ENCODE data around the gene ACTN4.

Gene ACTN4

GRCh38 chr19:38736413-38737280 lies 89.2 kb downstream of the ACTN4 start:
- no peaks in the 10 kb centered on the region for H3K36me3 ChIP-seq (ENCODE audit: insufficient read depth, low read length)
- no peaks in the 10 kb centered on the region for H3K9me3 ChIP-seq (ENCODE audit: control insufficient read depth, insufficient read depth, low read length)
- H3K9ac ChIP-seq (ENCODE audit: low read depth, low read length), result peak overlapping the region; percentile 57; the same call in 1 of the 2 replicates
- peaks cover 2% of the 10 kb centered on the region; the same call in 1 of the 2 replicates for H3K4me1 ChIP-seq (ENCODE audit: insufficient read depth, low read length)

DNA sequence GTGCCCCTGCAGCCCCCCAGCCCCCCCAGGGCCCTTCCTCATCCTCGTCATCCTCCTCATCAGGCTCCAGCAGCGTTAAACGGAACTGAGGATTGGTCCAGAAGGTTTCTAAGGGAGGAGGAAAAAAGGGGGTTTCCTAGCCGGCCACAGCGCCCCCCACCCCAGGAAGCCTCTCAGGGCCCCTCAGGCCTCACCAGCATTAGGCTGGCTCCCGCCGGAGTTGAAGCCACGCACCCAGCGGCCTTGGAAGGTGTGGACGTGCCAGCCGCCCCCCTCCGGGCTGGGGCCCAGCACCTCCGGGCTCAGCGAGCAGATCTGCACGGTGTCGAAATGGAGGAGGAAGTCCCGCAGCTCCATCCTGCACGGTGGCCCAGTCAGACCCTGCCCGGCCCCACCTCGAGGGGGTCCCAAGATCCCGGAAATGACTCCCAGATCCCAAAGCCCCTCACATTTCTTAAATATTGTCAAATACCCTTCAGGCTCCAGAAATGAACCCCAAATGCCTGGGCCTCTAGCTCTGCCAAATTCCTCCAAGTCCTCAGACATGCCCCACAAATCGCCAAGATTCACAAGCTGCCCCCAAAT lies 89.9 kb downstream of the ACTN4 start:
- Histone ChIP-seq H3K9ac (ENCODE audit: low read depth, low read length) (peak overlapping the region; percentile 25; the same call in 1 of the 2 replicates), H3K36me3 (ENCODE audit: insufficient read depth, low read length) (no peaks in the 10 kb centered on the region), H3K9me3 (ENCODE audit: control insufficient read depth, insufficient read depth, low read length) (no peaks in the 10 kb centered on the region), H3K4me1 (ENCODE audit: insufficient read depth, low read length) (peaks cover 2% of the 10 kb centered on the region; the same call in 1 of the 2 replicates)

GRCh38 chr19:38737921-38738737 lies 90.7 kb downstream of the ACTN4 start:
- Histone ChIP-seq H3K9ac (ENCODE audit: low read depth, low read length) (no peak overlapping the region), H3K36me3 (ENCODE audit: insufficient read depth, low read length) (no peaks in the 10 kb centered on the region), H3K9me3 (ENCODE audit: control insufficient read depth, insufficient read depth, low read length) (no peaks in the 10 kb centered on the region), H3K4me1 (ENCODE audit: insufficient read depth, low read length) (no peaks in the 10 kb centered on the region; the same call in 1 of the 2 replicates)

DNA sequence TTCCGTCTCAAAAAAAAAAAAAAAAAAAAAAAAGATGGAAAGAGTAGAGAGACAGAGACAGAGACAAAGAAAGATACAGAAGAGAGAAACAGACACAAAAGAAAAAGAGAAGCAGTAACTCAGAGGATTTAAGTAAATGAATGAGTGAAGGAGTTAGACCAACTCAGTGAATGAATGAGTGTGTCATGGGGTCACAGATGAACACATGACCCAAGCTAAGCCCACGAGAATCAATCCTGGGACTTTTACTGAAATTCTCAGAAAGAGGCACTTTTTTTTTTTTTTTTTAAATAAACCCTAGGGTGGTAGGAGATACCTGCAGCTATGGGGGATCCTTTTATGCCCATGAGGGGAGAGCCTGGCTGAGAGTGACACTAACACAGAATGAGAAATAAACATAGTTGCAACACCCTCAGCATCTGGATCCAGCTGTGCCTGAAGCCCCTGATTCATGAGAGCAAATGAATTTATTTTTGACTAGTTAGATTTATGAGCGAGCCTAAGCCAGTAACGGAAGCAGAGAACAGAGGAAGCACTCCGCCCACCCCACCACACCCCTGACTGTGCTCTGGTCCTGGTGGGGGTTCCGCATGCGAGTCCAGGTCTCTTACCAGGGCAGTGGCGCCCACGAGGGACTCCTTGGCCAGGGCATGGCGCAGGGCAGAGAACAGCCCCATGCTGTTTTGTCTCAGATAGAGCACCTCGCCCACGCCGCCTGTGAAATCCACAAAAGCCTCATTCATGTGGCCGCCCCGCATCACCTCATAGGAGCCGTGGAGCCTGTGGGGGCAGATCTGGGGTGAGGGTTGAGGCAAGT lies 92.2 kb downstream of the ACTN4 start:
- no peak overlapping the region for H3K9ac ChIP-seq (ENCODE audit: low read depth, low read length)
- no peaks in the 10 kb centered on the region; the same call in 1 of the 2 replicates for H3K4me1 ChIP-seq (ENCODE audit: insufficient read depth, low read length)
- no peaks in the 10 kb centered on the region for H3K9me3 ChIP-seq (ENCODE audit: control insufficient read depth, insufficient read depth, low read length)
- H3K36me3 ChIP-seq (ENCODE audit: insufficient read depth, low read length), result no peaks in the 10 kb centered on the region

DNA sequence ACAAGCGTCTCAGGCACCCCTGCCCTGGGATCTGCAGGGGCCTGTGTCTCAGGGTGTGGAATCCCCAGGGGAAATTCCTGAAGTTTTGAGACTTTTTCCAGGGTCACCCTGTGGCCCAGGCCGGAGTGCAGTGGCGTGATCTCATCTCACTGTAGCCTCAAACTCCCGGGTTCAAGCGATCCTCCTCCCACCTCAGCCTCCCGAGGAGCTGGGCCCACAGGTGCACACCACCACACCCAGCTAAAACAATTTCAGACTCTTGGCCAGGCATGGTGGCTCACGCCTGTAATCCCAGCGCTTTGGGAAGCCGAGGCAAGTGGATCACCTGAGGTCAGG lies 92.8 kb downstream of the ACTN4 start:
- Histone ChIP-seq H3K9me3 (ENCODE audit: control insufficient read depth, insufficient read depth, low read length) (no peaks in the 10 kb centered on the region), H3K9ac (ENCODE audit: low read depth, low read length) (no peak overlapping the region), H3K4me1 (ENCODE audit: insufficient read depth, low read length) (no peaks in the 10 kb centered on the region; the same call in 1 of the 2 replicates), H3K36me3 (ENCODE audit: insufficient read depth, low read length) (no peaks in the 10 kb centered on the region)

DNA sequence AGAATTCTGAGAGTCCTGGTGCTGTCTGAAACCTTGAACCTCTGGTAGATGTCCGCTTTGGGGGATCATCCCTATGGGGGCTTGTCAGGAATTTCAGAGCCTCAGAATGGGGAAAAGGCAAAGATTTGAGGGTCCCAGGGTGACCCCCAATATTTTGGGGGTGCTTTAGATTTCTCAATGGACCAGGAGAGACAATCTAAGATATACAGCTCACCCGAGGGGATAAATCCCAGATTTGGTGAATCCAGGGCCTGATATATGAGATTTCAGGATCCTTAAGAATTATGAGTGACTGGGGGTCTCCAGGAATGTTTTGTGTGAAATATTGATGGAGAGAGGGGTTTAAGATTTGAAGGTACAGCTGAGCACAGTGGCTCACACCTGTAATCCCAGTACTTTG lies 93.5 kb downstream of the ACTN4 start:
- Histone ChIP-seq H3K9me3 (ENCODE audit: control insufficient read depth, insufficient read depth, low read length) (no peaks in the 10 kb centered on the region), H3K9ac (ENCODE audit: low read depth, low read length) (no peak overlapping the region), H3K36me3 (ENCODE audit: insufficient read depth, low read length) (no peaks in the 10 kb centered on the region), H3K4me1 (ENCODE audit: insufficient read depth, low read length) (no peaks in the 10 kb centered on the region; the same call in 1 of the 2 replicates)

DNA sequence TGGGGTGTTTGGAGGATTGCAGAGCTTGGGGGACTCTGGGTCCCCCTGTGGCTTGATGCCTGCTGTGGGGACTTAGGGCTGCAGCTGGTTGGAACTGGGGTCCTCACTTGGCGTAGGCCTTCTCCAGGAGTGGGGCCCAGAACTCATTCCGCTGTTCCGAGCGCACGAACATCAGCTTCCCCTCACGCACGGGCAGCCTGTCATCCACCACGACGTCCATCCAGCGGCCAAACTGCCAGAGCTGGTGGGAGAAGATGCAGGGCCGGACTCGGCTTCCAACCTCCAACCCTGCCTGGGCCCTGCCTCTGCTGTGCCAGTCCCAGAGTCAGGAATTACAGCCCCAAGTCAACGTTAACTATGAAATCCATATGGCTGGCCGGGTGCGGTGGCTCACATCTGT lies 94.2 kb downstream of the ACTN4 start:
- Histone ChIP-seq H3K36me3 (ENCODE audit: insufficient read depth, low read length) (no peaks in the 10 kb centered on the region), H3K9ac (ENCODE audit: low read depth, low read length) (no peak overlapping the region), H3K4me1 (ENCODE audit: insufficient read depth, low read length) (no peaks in the 10 kb centered on the region; the same call in 1 of the 2 replicates), H3K9me3 (ENCODE audit: control insufficient read depth, insufficient read depth, low read length) (no peaks in the 10 kb centered on the region)

GRCh38 chr19:38742296-38742695 lies 94.8 kb downstream of the ACTN4 start:
- Histone ChIP-seq H3K4me1 (ENCODE audit: insufficient read depth, low read length) (no peaks in the 10 kb centered on the region; the same call in 1 of the 2 replicates), H3K9ac (ENCODE audit: low read depth, low read length) (no peak overlapping the region), H3K36me3 (ENCODE audit: insufficient read depth, low read length) (no peaks in the 10 kb centered on the region), H3K9me3 (ENCODE audit: control insufficient read depth, insufficient read depth, low read length) (no peaks in the 10 kb centered on the region)

DNA sequence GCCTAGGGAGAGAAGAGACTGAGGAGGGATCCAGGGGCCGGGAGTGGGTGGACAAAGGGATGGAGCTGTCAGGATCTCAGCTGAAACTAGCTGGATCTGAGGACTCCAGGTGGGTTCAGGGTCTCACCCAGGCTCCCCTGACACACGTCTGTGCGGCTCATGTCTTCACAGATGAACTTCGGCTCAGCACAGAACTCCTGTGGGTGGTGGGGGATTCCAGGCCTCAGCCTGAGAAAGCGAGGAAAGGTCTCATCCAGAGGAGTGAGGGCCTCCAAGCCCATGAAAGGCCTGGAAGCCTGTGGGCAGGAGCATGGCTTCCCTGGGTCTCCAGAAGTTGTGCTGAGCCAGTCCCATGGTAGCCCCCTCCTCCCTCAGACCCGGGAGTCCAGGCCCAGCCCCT lies 95.5 kb downstream of the ACTN4 start:
- Histone ChIP-seq H3K9me3 (ENCODE audit: control insufficient read depth, insufficient read depth, low read length) (no peaks in the 10 kb centered on the region), H3K9ac (ENCODE audit: low read depth, low read length) (no peak overlapping the region), H3K4me1 (ENCODE audit: insufficient read depth, low read length) (no peaks in the 10 kb centered on the region; the same call in 1 of the 2 replicates), H3K36me3 (ENCODE audit: insufficient read depth, low read length) (no peaks in the 10 kb centered on the region)

GRCh38 chr19:38743394-38744297 lies 96.2 kb downstream of the ACTN4 start:
- Histone ChIP-seq H3K9ac (ENCODE audit: low read depth, low read length) (no peak overlapping the region), H3K4me1 (ENCODE audit: insufficient read depth, low read length) (no peaks in the 10 kb centered on the region; the same call in 1 of the 2 replicates), H3K9me3 (ENCODE audit: control insufficient read depth, insufficient read depth, low read length) (no peaks in the 10 kb centered on the region), H3K36me3 (ENCODE audit: insufficient read depth, low read length) (no peaks in the 10 kb centered on the region)

GRCh38 chr19:38744298-38744681 lies 96.8 kb downstream of the ACTN4 start, which contains the start of gene CAPN12:
Gene CAPN12, minus strand, starts transcription at chr19:38744474. Its CDS starts 309 bp downstream, at chr19:38744165.
- H3K4me1 ChIP-seq (ENCODE audit: insufficient read depth, low read length), result no peaks in the 10 kb centered on the region; the same call in 1 of the 2 replicates

DNA sequence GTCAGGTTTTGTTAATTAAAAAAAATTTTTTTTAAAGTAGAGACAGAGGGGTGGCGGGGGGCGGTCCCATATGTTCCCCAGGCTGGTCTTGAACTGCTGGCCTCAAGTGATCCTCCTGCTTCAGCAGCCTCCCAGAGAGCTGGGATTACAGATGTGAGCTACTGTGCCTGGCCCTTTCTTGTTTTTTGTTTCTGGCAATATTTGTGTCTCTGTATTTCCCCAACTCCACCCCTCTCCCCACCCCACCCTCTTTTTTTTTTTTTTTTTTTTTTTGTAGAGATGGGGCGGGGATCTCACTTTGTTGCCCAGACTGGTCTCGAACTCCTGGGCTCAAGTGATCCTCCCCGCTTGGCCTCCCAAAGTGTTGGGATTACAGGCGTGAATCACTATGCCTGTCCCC lies 97.4 kb downstream of the ACTN4 start:
- no peaks in the 10 kb centered on the region; the same call in 1 of the 2 replicates for H3K4me1 ChIP-seq (ENCODE audit: insufficient read depth, low read length)
- H3K36me3 ChIP-seq (ENCODE audit: insufficient read depth, low read length), result no peaks in the 10 kb centered on the region
- no peak overlapping the region for H3K9ac ChIP-seq (ENCODE audit: low read depth, low read length)
- H3K9me3 ChIP-seq (ENCODE audit: control insufficient read depth, insufficient read depth, low read length), result no peaks in the 10 kb centered on the region

More at GRCh38 chr19:38744298-38744681, 96.8 kb downstream of the ACTN4 start, which contains the start of gene CAPN12:
- Histone ChIP-seq H3K9me3 (ENCODE audit: control insufficient read depth, insufficient read depth, low read length) (no peaks in the 10 kb centered on the region), H3K36me3 (ENCODE audit: insufficient read depth, low read length) (no peaks in the 10 kb centered on the region), H3K9ac (ENCODE audit: low read depth, low read length) (no peak within 1 kb of the TSS)

- Histone ChIP-seq H3K4me1 (ENCODE audit: insufficient read depth, low read length) (no peaks in the 10 kb centered on the region; the same call in 1 of the 2 replicates), H3K9me3 (ENCODE audit: control insufficient read depth, insufficient read depth, low read length) (no peaks in the 10 kb centered on the region), H3K9ac (ENCODE audit: low read depth, low read length) (no peak overlapping the region), H3K36me3 (ENCODE audit: insufficient read depth, low read length) (no peaks in the 10 kb centered on the region)
Measured at GRCh38 chr19:38745316-38745715, 97.9 kb downstream of the ACTN4 start.

Data from ES-I3 (cell line).